Measurements from ENCODE around the gene FGD2.

Gene FGD2

GRCh38 chr6:37005827-37006567 lies 542 bp downstream of the FGD2 start:
- H3K4me3 ChIP-seq (ENCODE audit: low read depth, low read length), result no peak overlapping the region

GRCh38 chr6:37006793-37007339 lies 1.4 kb downstream of the FGD2 start:
- in situ Hi-C loops (cut with HindIII; ENCODE audit: low pct_ligation_motif_present, low sequenced_read_pairs), result loop anchor here (25.0 kb wide), 1 partner anchor 245 kb away; no protein-coding TSS in a partner anchor
- no peaks in the 10 kb centered on the region for H3K36me3 ChIP-seq (replicated peaks)
- H3K4me3 ChIP-seq (ENCODE audit: low read depth, low read length), result no peak overlapping the region
- no peak overlapping the region for H3K27ac ChIP-seq
- no peak for DNase-seq
- no peaks in the 10 kb centered on the region for H3K27me3 ChIP-seq (replicated peaks)
- no peak for TF ChIP-seq CTCF (IDR thresholded peaks at IDR 0.05; ENCODE audit: low read depth, low read length, missing control alignments)

More at GRCh38 chr6:37005827-37006567, 542 bp downstream of the FGD2 start:
- no peak for DNase-seq
- TF ChIP-seq CTCF (IDR thresholded peaks at IDR 0.05; ENCODE audit: low read depth, low read length, missing control alignments), result no peak
- Histone ChIP-seq H3K36me3 (replicated peaks) (no peaks in the 10 kb centered on the region), H3K27me3 (replicated peaks) (no peaks in the 10 kb centered on the region), H3K27ac (no peak overlapping the region)
- in situ Hi-C loops (cut with HindIII; ENCODE audit: low pct_ligation_motif_present, low sequenced_read_pairs), result loop anchor here (25.0 kb wide), 1 partner anchor 244 kb away; no protein-coding TSS in a partner anchor

- in situ Hi-C loops (cut with HindIII; ENCODE audit: low pct_ligation_motif_present, low sequenced_read_pairs), result loop anchor here (25.0 kb wide), 1 partner anchor 245 kb away; no protein-coding TSS in a partner anchor
- DNase-seq, result no peak
- no peak overlapping the region for H3K4me3 ChIP-seq (ENCODE audit: low read depth, low read length)
- H3K27me3 ChIP-seq (replicated peaks), result no peaks in the 10 kb centered on the region
- no peak for TF ChIP-seq CTCF (IDR thresholded peaks at IDR 0.05; ENCODE audit: low read depth, low read length, missing control alignments)
- H3K27ac ChIP-seq, result no peak overlapping the region
- H3K36me3 ChIP-seq (replicated peaks), result no peaks in the 10 kb centered on the region
Observed at GRCh38 chr6:37007340-37008043, 2.0 kb downstream of the FGD2 start.

DNA sequence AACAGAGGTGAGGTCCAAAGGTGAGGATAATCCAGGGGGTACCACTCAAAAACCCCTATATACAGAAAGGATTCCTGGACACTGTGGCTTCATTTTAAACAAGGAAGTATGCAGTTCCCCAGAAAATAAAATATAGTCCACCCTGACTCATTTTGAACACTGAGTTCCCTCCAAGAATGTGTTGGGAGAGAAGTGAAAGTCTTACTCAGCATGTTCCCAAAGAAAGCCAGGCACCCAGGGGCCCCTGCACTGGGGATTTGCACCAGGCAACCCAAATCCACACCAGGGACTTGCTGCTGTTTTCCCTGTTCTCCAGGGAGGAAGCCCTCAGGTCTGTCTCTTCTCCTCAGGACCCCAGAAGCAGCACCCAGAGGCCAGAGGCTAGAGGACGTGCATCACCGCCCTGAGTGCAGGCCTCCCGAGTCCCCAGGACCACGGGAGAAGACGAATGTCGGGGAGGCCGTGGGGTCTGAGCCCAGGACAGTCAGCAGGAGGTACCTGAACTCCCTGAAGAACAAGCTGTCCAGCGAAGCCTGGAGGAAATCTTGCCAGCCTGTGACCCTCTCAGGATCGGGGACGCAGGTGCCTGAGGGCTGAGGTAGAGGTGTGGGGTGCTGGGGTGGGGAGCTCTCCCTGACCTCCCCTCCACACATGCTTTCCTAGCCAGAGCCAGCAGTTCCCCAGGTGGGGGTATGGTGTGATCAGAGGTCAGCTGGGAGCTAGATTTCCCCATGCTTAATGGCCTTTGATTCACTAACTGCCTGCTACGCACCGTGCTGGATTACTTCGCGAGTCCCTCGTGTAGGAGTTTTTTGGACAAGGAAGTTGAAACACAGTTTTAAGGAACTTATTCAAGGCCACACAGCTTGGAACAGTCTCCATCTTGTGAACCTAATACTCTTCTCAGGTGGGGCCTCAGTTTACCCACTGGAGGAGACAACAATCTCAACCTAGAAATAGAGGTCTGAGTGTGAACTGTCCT lies 3.3 kb downstream of the FGD2 start:
- DNase-seq, result no peak
- H3K4me3 ChIP-seq (ENCODE audit: low read depth, low read length), result no peak overlapping the region
- no peak overlapping the region for H3K27ac ChIP-seq
- TF ChIP-seq CTCF (IDR thresholded peaks at IDR 0.05; ENCODE audit: low read depth, low read length, missing control alignments), result no peak
- in situ Hi-C loops (cut with HindIII; ENCODE audit: low pct_ligation_motif_present, low sequenced_read_pairs), result loop anchor here (25.0 kb wide), 1 partner anchor 246 kb away; no protein-coding TSS in a partner anchor
- no peaks in the 10 kb centered on the region for H3K36me3 ChIP-seq (replicated peaks)
- no peaks in the 10 kb centered on the region for H3K27me3 ChIP-seq (replicated peaks)

GRCh38 chr6:37010402-37010892 lies 5.0 kb downstream of the FGD2 start:
- in situ Hi-C loops (cut with HindIII; ENCODE audit: low pct_ligation_motif_present, low sequenced_read_pairs), result loop anchor here (25.0 kb wide), 1 partner anchor 248 kb away; no protein-coding TSS in a partner anchor
- no peak for DNase-seq
- no peaks in the 10 kb centered on the region for H3K36me3 ChIP-seq (replicated peaks)
- no peak for TF ChIP-seq CTCF (IDR thresholded peaks at IDR 0.05; ENCODE audit: low read depth, low read length, missing control alignments)
- no peak overlapping the region for H3K4me3 ChIP-seq (ENCODE audit: low read depth, low read length)
- no peak overlapping the region for H3K27ac ChIP-seq
- no peaks in the 10 kb centered on the region for H3K27me3 ChIP-seq (replicated peaks)

All from brain microvascular endothelial cell (primary cell).